ENCODE results near the gene CLDN24.

- TF ChIP-seq CTCF (IDR thresholded peaks at IDR 0.05): no peak
- TF ChIP-seq NFE2L1 (CRISPR knock-in tag; IDR thresholded peaks at IDR 0.05): no peak
- TF ChIP-seq ZNF121 (CRISPR knock-in tag; IDR thresholded peaks at IDR 0.05): no peak
- TF ChIP-seq MAX (CRISPR knock-in tag; IDR thresholded peaks at IDR 0.05): no peak
- TF ChIP-seq CREB1 (CRISPR knock-in tag; IDR thresholded peaks at IDR 0.05): no peak
- no peak for TF ChIP-seq TCF7 (CRISPR knock-in tag; IDR thresholded peaks at IDR 0.05; ENCODE audit: low read depth)
- no peak for TF ChIP-seq ZBTB43 (CRISPR knock-in tag; IDR thresholded peaks at IDR 0.05)
- no peak for TF ChIP-seq ZSCAN18 (CRISPR knock-in tag; IDR thresholded peaks at IDR 0.05)
- no peak for TF ChIP-seq CBFB (CRISPR knock-in tag; IDR thresholded peaks at IDR 0.05; ENCODE audit: low read depth)
- no peak for TF ChIP-seq AR (CRISPR knock-in tag; IDR thresholded peaks at IDR 0.05)
- no peak for TF ChIP-seq E2F5 (CRISPR knock-in tag; IDR thresholded peaks at IDR 0.05)
- TF ChIP-seq ZNF425 (CRISPR knock-in tag; conservative IDR thresholded peaks at IDR 0.05): no peak
- no peak for TF ChIP-seq TEAD4 (CRISPR knock-in tag; IDR thresholded peaks at IDR 0.05)
- TF ChIP-seq CREM (CRISPR knock-in tag; IDR thresholded peaks at IDR 0.05): no peak
Observed at GRCh38 chr4:183327827-183328226, 5.6 kb upstream of the CLDN24 start.
